ENCODE measurements around the gene C8B. TPM values are rescaled to one million over a fixed set of nuclear protein-coding genes. Genes with fewer than 3 reads are reported as not detected.

The C8B gene
- total RNA-seq, result not detected

DNA sequence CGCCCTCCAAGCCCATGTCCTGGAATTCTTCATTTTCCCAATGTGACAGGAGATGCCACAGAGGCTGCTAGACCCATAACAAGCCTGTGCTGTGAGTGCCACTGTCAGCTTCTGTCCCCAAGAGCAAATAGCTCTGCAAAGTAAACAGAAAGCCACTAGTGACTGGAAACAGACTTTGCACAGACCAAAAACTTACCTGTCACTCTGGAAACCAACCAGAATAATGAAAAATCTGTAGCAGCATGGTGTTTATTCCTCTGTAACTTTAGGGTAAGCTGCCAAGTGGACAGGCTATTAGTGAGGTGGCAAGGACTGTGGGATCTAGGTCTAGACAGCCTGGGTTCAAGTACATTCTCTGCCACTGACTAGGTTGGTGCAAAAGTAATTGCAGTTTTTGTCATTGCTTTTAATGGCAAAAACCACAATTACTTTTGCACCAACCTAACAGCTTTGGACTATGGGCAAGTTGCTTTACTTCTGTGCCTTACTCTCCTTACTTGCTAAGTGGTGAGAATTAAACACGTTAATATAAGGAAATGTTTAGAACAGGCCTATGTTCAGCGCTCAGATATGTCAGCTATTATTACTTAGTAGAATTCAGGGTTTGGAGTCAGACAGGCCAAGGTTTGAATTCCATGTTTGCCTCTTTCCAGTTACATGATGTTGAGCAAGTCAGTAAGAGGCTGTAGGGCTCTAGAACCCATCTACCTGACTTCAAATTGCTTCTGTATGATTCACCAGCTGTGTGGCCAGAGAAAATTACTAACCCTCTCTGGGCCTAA lies at the start of gene C8B:
C8B (minus strand) TSS at position 100 of the 782 bp plus-strand sequence; CDS start at position 33, 67 bp downstream.
- Mint-ChIP-seq H3K9me3 (no peaks in the 10 kb centered on the region), H3K4me3 (no peak within 1 kb of the TSS), H3K27me3 (ENCODE audit: low read depth) (no peaks in the 10 kb centered on the region), H3K36me3 (ENCODE audit: insufficient read depth) (no peaks in the 10 kb centered on the region), H3K4me1 (ENCODE audit: low read depth) (no peaks in the 10 kb centered on the region)
- ATAC-seq, result no peak
- no peak for DNase-seq

DNA sequence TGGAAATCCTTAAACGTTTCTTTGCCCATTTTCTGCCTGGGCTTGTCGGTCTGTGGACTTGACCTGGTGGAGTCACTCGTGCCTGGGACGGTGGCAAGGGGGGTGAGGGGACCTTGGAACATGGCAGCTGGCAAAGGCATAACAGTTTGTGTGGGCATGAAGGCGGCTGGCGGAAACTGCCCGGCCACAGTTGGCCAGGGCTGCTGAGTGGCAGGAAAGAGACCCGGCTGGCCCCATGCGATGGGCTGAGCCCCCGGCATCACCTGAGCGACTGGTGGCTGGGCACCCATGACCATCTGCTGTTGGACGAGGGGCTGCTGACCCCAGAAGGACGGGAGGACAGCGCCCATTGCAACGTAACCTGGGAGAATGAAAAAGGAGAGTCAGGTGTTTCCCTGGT lies 49.3 kb upstream of the C8B start:
- no peak overlapping the region for H3K4me3 Mint-ChIP-seq
- H3K9me3 Mint-ChIP-seq, result no peaks in the 10 kb centered on the region
- no peaks in the 10 kb centered on the region for H3K36me3 Mint-ChIP-seq (ENCODE audit: insufficient read depth)
- DNase-seq, result no peak
- no peak for ATAC-seq
- H3K4me1 Mint-ChIP-seq (ENCODE audit: low read depth), result no peaks in the 10 kb centered on the region
- H3K27me3 Mint-ChIP-seq (ENCODE audit: low read depth), result no peaks in the 10 kb centered on the region

DNA sequence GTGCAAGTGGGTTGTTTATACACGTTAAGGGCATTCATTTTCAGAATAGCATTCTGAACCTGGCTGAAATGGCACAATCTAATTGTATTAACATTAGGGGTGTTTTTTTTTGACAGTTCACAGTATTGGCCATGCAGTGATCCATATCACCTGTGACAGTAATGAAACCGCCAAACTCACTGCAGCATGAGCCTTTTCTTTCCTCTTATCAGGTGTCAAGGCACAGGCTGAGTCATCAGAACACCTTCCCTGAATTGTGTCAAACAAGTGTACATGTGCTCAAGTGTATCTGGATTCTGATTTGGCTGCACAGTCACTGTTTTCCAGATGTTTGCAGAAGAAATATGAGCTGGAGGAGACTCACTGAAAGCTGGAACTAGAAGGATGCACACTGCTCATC lies 47.7 kb upstream of the C8B start:
- Mint-ChIP-seq H3K27me3 (ENCODE audit: low read depth) (no peaks in the 10 kb centered on the region), H3K36me3 (ENCODE audit: insufficient read depth) (no peaks in the 10 kb centered on the region), H3K4me1 (ENCODE audit: low read depth) (no peaks in the 10 kb centered on the region), H3K9me3 (no peaks in the 10 kb centered on the region), H3K4me3 (no peak overlapping the region)
- ATAC-seq (no peak), DNase-seq (no peak)

DNA sequence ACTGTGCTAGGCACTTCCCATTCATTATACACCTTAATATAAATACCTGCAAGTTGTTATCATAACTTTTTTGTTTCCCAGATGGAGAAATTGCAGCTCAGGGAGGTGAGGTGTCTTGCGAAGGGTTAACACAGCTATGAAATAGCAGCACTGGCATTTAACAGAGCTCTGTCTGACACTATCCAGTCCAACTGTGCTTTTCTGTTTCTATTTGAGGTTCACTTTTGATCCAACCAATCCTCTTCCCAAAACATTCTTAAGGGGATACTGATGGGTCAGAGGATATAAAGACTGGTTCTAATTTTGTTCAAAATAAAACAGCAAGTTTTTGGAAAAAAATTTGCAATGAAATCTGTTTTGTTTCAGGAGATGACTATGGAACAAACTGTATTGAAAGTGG lies 46.5 kb upstream of the C8B start:
- H3K4me1 Mint-ChIP-seq (ENCODE audit: low read depth), result no peaks in the 10 kb centered on the region
- no peak for ATAC-seq

DNA sequence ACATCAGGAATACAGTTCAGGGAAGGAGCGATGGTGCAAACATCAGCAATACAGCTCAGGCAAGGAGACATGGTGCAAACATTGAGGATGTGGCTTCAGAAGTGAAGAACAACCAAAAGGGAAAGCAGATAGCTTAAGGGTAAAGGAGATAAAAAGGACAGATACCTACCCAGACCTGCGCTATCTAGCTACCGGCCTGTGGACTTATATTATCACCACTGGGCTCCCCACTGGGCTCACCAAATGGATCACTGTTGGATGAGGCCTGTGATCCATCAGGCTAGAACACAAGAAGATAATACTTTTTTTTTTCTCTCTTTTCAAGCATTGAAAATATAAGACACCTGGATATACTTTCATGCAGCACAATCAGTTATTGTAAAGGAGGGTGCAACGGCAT lies 44.7 kb upstream of the C8B start:
- ATAC-seq, result no peak
- no peak overlapping the region for H3K4me3 Mint-ChIP-seq
- no peaks in the 10 kb centered on the region for H3K9me3 Mint-ChIP-seq
- DNase-seq, result no peak
- H3K27me3 Mint-ChIP-seq (ENCODE audit: low read depth), result no peaks in the 10 kb centered on the region
- H3K36me3 Mint-ChIP-seq (ENCODE audit: insufficient read depth), result no peaks in the 10 kb centered on the region
- no peaks in the 10 kb centered on the region for H3K4me1 Mint-ChIP-seq (ENCODE audit: low read depth)

More for the DNA sequence above, 46.5 kb upstream of the C8B start:
- Mint-ChIP-seq H3K36me3 (ENCODE audit: insufficient read depth) (no peaks in the 10 kb centered on the region), H3K9me3 (no peaks in the 10 kb centered on the region), H3K4me3 (no peak overlapping the region), H3K27me3 (ENCODE audit: low read depth) (no peaks in the 10 kb centered on the region)
- DNase-seq, result no peak

DNA sequence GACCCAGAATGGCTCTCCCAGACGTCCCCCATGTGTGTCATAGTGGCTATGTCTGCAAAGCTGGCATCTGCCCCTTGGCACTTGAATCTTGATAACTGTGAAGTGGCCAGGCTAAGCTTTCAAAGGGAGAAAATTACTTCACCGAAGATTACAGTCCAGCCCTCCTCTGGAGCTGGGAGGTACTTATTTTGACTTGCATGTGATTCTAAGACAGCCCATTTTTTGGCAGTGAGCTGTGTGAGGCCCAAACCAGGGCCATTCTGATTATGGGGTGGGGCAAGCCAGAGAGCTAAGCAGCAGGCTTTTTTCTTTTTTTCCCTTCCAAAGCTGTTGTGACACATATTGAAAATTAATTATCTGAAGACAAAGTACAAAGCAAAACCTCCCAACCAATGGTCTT lies 42.1 kb upstream of the C8B start:
- H3K36me3 Mint-ChIP-seq (ENCODE audit: insufficient read depth), result no peaks in the 10 kb centered on the region
- ATAC-seq (no peak), DNase-seq (no peak)
- H3K27me3 Mint-ChIP-seq (ENCODE audit: low read depth), result no peaks in the 10 kb centered on the region
- no peak overlapping the region for H3K4me3 Mint-ChIP-seq
- H3K4me1 Mint-ChIP-seq (ENCODE audit: low read depth), result no peaks in the 10 kb centered on the region
- H3K9me3 Mint-ChIP-seq, result no peaks in the 10 kb centered on the region

DNA sequence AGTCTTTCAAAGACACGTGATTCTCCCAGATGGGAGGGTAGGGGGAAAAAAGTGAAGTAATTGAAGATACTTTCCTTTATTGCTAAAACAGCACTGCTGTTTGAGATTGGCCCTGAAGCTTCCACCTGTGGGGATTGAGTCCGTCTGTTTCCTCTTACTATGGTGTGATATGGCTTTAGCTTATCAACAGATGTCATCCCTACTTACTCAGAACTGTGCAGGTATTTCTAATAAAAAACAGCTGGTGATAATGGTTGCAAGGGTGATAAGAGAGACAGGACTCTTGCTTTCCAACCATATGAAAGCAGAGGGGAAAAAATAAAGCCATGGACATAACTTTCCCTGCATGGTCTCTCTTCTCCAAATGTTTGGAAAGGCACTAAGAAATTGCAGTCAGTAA lies 41.7 kb upstream of the C8B start:
- ATAC-seq (no peak), DNase-seq (no peak)
- Mint-ChIP-seq H3K36me3 (ENCODE audit: insufficient read depth) (no peaks in the 10 kb centered on the region), H3K27me3 (ENCODE audit: low read depth) (no peaks in the 10 kb centered on the region), H3K4me1 (ENCODE audit: low read depth) (no peaks in the 10 kb centered on the region), H3K9me3 (no peaks in the 10 kb centered on the region), H3K4me3 (no peak overlapping the region)

DNA sequence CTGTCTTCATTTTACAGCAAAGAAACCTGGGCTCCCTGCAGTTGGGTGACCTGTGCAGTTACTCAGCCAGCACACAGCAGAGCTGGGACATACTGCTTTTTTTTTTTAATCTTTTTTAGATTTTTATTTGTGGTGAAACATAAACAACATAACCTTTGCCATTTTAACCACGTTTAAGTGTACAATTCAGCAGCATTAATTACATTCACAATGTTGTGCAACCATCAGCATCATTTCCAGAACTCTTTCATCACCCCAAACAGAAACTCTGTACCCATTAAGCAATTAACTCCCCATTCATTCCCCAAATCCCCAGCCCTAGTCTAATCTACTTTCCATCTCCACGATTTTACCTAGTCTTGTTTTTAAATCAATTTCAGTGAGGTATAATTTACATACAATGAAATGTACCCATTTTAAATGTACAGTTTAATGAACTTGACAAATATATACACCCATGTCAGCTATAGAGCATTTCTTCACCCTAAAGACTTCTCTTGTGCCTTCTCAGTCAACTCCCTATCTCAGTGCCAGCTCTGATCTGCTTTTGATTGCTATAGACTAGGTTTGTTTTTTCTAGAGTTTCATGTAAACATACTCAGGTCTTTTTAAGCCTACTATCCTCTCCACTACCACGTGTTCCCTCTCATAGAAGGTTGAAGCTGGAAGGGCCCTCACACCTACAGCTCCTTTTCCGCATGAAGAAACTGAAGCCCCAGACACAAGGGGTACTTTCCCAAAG lies 37.8 kb upstream of the C8B start:
- Mint-ChIP-seq H3K4me3 (no peak overlapping the region), H3K27me3 (ENCODE audit: low read depth) (no peaks in the 10 kb centered on the region), H3K9me3 (no peaks in the 10 kb centered on the region), H3K4me1 (ENCODE audit: low read depth) (no peaks in the 10 kb centered on the region), H3K36me3 (ENCODE audit: insufficient read depth) (no peaks in the 10 kb centered on the region)
- DNase-seq (no peak), ATAC-seq (no peak)

DNA sequence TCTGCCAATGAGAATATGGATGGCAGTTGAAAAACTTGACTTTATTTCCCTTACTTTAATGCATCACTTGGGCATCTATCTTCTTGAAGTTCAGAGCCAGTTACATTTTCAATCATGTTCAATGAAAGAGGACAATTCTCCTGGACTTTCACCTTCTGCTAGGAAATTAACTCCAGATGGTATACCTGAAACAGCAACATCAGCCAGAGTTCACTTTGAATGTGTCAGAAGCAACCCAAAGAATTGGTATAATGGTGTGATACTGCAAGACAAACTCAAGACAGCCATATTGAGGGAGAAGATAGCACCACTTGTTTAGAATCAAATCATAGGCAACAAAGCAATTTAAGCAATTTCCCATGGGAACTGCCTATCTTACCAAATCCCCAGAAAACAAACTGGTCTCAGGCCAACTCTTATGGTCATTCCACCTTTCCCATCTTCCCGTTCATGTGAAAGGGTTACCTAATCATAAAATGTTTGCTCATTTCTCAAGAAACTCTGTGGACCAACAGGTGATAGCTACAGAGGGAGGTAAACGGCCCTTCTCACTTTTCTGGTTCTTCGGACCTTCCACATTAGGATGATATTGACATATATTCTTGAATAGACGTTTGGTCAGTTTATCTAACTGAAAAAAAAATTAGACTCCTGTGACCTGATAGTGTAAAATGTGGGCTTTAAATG lies 29.7 kb upstream of the C8B start:
- DNase-seq, result no peak
- Mint-ChIP-seq H3K4me3 (no peak overlapping the region), H3K4me1 (ENCODE audit: low read depth) (no peaks in the 10 kb centered on the region), H3K36me3 (ENCODE audit: insufficient read depth) (no peaks in the 10 kb centered on the region), H3K9me3 (no peaks in the 10 kb centered on the region), H3K27me3 (ENCODE audit: low read depth) (no peaks in the 10 kb centered on the region)
- no peak for ATAC-seq

DNA sequence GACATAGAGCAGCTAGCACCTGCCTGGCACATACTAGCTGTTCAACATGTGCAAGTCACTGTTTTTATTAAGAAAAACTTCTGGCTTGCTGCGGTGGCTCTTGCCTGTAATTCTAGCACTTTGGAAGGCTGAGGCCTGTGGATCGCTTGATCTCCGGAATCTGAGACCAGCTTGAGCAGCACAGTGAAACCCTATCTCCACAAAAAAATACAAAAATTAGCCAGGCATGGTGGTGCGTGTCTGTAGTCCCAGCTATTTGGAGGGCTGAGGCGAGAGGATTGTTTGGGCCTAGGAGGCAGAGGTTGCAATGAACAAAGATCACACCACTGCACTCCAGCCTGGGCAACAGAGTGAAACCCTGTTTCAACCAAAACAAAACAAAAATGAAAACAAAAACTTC lies 27.7 kb upstream of the C8B start:
- Mint-ChIP-seq H3K9me3 (no peaks in the 10 kb centered on the region), H3K4me1 (ENCODE audit: low read depth) (no peaks in the 10 kb centered on the region), H3K36me3 (ENCODE audit: insufficient read depth) (no peaks in the 10 kb centered on the region), H3K4me3 (no peak overlapping the region), H3K27me3 (ENCODE audit: low read depth) (no peaks in the 10 kb centered on the region)
- DNase-seq (no peak), ATAC-seq (no peak)

DNA sequence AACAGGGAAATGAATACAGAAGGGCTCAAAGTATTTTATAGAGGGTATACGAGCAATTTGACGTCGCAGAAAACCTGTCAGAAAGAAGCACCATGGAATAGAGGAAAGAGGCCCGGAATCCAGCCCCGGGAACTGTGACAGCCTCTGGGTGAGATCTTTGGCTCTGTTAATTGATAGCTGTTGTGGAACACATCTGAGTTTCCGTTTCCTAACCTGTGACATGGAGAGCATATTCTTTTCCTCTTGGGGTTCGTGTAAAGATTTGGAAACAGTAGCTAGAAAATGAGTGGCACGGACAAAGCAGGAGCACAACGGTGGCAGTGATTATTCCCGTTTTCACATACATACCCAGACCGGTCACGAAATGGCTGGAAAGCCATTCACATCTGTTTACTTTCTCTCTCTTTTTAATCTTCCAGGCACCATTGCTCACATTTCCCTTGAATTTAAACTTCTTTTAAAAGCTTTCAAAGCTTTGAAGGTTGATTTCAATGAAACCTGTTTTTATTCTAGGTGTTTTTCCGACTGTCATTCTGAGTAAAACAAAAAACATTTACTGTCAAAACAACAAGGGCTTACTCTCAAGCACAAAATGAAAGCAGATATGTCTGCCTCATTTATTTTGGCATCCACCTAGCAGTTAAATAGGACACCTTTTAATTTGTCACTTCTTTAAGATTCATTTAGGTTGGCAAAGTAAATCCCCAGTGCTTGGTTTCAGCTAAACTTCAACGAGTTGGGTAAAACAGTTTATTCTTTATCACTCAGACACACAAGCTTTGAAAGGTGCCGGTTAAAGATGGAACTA lies 26.7 kb upstream of the C8B start:
- Mint-ChIP-seq H3K27me3 (ENCODE audit: low read depth) (no peaks in the 10 kb centered on the region), H3K9me3 (no peaks in the 10 kb centered on the region), H3K36me3 (ENCODE audit: insufficient read depth) (no peaks in the 10 kb centered on the region), H3K4me3 (no peak overlapping the region), H3K4me1 (ENCODE audit: low read depth) (no peaks in the 10 kb centered on the region)
- ATAC-seq (no peak), DNase-seq (no peak)

DNA sequence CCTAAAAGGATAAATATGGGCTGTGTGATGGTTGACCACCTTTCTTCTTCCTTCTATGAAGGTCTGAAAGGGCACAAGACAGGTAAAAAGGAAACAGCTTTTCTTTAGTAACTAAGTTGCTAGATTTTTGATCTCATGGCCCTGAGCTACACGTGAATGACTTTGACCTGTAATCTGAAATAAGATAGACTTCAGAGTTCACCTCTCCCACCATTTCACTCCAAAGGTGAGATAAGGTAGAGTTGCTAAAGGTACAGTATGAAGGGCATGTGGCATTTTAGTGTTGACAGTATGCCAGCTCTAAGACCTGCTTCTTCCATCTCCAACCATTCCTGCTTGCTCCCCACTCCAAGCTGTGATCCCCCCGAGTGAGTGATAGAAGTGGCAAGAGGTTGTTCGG lies 25.8 kb upstream of the C8B start:
- Mint-ChIP-seq H3K4me3 (no peak overlapping the region), H3K9me3 (no peaks in the 10 kb centered on the region), H3K27me3 (ENCODE audit: low read depth) (no peaks in the 10 kb centered on the region), H3K36me3 (ENCODE audit: insufficient read depth) (no peaks in the 10 kb centered on the region), H3K4me1 (ENCODE audit: low read depth) (no peaks in the 10 kb centered on the region)
- DNase-seq, result no peak
- ATAC-seq, result no peak

DNA sequence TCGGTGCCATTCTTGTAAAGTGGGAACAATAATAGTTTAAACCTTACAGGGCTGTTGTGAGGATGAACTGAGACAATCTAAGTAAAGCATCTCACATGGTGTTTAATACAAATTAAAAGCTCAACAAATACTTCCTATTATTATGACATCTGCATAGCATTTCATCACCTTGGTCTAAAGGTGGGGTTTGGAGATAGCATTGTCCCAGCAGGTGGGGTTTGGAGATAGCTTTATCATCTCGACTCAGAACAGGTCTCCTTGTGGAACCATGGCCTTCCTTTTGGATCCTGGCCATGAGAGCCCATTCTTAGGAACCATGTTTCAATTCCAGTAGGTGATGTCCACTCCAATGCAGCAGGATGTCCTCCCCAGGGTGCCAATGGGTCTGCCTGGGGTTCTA lies 20.6 kb upstream of the C8B start:
- Mint-ChIP-seq H3K4me3 (no peak overlapping the region), H3K36me3 (ENCODE audit: insufficient read depth) (no peaks in the 10 kb centered on the region), H3K9me3 (no peaks in the 10 kb centered on the region), H3K27me3 (ENCODE audit: low read depth) (no peaks in the 10 kb centered on the region), H3K4me1 (ENCODE audit: low read depth) (no peaks in the 10 kb centered on the region)
- ATAC-seq, result no peak
- DNase-seq, result no peak

DNA sequence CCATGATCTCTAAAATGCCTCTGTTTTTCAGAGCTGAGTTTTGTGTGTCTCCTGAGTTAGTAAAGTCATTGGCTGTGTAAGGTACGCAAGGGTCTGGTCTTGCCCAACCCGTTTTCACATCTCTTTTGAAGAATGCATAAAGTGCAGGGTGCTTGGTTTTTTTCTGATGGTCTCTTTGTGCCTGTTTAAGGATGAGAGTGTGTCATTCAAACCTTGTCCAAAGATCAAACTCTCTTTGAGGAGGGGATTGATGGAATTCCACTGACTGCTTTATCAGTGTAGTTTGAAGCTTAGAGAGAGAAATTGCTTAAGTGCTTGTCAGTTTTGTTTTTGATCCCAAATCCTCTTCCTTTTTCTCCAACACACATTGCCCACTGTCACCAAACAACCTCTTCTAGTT lies 20.0 kb upstream of the C8B start:
- no peak overlapping the region for H3K4me3 Mint-ChIP-seq
- H3K9me3 Mint-ChIP-seq, result no peaks in the 10 kb centered on the region
- DNase-seq (no peak), ATAC-seq (no peak)
- H3K36me3 Mint-ChIP-seq (ENCODE audit: insufficient read depth), result no peaks in the 10 kb centered on the region
- H3K27me3 Mint-ChIP-seq (ENCODE audit: low read depth), result peaks cover under 1% of the 10 kb centered on the region
- no peaks in the 10 kb centered on the region for H3K4me1 Mint-ChIP-seq (ENCODE audit: low read depth)
